ENCODE measurements around the gene SNX2.

The SNX2 gene

GRCh38 chr5:122770477-122770876 lies 4.4 kb upstream of the SNX2 start:
- DNase-seq (ENCODE audit: low read depth in 3 of 3, low spot score in 1 of 3), result no peak

GRCh38 chr5:122772446-122772845 lies 2.4 kb upstream of the SNX2 start:
- no peak for DNase-seq (ENCODE audit: low read depth in 3 of 3, low spot score in 1 of 3)

- DNase-seq (ENCODE audit: low read depth in 3 of 3, low spot score in 1 of 3), result no peak
These were observed 1.3 kb upstream of the SNX2 start for GRCh38 chr5:122773619-122774018.

DNA sequence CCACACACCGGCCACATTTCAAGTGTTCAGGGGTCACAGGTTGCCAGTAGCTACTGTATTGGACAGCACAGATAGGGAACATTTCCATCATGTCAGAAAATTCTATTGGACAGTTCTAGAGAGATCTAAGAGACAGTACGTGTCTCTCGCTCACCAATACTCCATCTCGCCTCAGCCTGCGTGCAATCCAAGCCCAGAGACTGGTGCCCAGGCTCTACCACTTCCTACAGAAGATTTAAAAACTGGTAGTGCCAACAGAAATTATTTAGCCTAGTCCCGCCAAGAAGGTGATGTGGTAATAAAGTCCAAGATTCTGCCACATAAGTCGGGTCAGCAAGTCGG lies 390 bp upstream of the SNX2 start:
- DNase-seq (ENCODE audit: low read depth in 3 of 3, low spot score in 1 of 3), result no peak

DNA sequence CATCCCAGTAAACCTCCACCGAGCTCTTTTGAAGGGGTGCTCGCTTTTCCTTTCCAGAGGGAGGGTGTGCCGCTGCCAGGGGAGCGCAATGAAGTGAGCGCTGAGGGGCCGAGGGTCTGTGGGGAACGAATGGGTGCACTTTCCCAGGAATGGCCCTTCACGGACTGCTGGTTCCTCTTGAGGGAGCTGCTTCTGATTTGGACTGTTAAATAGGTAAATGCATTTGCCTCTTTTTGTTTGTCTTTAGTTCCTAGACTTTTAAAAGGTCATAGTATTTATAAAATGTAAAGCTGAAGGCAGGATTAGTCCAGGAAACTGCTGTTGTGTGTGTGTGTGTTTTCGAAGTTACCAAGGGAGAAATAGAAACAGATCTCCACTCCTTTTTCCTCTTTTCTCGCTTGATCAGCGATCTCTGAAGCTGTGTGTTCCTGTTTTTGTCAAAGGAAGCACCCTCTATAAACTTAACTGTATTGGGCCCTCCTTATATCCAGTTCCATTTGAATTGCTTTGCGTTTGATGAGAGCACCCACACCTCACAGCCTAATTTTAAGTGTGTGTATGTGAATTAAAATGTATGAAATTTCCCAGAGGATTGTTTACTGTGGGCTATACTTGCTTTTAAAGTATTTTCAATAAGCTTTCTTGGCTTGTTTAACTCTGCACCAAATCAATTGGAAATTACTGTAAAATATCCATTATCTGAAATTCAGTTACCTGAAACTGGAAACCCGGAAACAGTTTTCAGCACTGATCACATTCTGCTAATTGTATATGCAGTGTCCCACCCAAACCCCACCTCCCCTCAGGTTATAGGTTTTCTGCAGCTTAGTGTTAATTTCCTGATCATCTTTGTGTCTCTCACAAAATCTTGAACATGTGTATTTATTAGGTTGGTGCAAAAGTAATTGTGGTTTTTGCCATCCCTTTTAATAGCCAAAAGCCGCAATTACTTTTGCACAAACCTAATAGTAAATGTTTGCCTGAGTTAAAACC lies 966 bp downstream of the SNX2 start:
- DNase-seq (ENCODE audit: low read depth in 3 of 3, low spot score in 1 of 3), result no peak

- no peak for DNase-seq (ENCODE audit: low read depth in 3 of 3, low spot score in 1 of 3)
These were observed 3.3 kb downstream of the SNX2 start for GRCh38 chr5:122778157-122778556.

DNA sequence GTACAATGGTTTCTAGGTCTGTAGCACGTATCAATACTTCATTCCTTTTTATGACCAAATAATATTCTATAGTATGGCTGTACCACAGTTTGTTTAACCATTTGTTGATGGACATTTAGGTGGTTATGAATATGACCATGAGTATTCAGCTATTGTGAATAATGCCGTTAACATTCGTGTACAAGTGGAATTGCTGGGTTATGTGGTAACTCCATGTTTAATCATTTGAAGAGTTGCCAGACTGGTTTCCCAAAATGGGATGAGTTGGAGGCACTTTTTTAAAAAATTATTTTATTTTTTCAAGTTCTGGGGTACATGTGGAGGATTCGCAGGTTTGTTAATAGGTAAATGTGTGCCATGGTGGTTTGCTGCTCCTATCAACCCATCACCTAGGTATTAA lies 4.6 kb downstream of the SNX2 start:
- no peak for DNase-seq (ENCODE audit: low read depth in 3 of 3, low spot score in 1 of 3)

- DNase-seq (ENCODE audit: low read depth in 3 of 3, low spot score in 1 of 3), result no peak
These were observed 5.4 kb downstream of the SNX2 start for GRCh38 chr5:122780296-122780695.

GRCh38 chr5:122781465-122781864 lies 6.6 kb downstream of the SNX2 start:
- DNase-seq (ENCODE audit: low read depth in 3 of 3, low spot score in 1 of 3), result no peak

DNA sequence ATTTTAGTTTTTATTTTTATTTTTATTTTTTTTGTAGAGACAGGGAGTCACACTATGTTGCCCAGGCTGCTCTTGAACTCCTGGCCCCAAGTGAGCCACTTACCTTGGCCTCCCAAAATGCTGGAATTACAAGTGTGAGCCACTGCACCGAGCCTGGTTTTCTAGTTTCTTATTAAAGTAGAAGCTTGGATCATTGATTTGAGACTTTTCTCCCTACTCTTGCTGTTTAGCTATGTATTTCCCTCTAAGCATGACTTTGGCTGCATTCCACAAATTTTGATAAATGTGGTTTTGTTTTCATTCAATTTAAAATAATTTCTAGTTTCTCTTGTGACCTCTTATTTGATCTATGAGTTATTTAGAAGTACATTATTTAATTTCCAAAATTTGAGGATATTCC lies 10.4 kb downstream of the SNX2 start:
- DNase-seq (ENCODE audit: low read depth in 3 of 3, low spot score in 1 of 3), result no peak

DNA sequence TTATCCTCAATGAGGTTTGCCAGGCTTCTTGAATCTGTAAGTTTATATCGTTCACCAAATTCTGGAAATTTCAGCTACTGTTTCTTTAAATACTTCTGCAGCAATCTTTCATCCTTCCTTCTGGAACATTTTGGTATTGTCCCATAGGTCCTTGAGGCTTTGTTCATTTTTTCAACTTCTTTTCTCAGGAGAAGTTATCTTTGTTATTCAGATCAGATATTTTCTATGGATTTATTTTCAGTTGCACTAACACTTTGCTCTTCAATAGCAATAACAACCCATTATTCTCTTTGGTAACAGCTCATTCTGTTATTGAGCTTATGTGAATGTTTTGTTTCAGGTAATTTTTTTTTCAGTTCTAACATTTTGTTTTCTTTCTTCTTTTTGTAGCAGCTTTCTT lies 13.5 kb downstream of the SNX2 start:
- no peak for DNase-seq (ENCODE audit: low read depth in 3 of 3, low spot score in 1 of 3)

DNA sequence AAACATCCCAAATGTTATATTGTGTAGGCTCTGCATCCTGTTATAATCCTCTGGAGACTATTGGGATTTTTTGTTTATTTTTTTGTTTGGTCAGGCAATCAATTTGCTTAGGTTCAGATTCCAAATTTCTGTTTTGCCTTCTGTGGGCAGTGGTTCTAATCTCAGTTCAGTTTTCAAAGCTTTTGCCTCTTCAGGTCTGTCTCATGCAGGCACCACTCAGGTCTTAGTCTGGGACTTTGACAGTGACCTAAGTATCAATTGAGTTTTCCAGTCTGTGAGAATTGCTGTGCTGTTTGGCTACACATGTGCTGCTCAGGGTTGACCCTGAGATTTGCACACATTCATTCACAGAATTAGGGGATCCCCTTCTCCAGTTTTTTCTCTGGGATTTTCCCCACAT lies 14.1 kb downstream of the SNX2 start:
- DNase-seq (ENCODE audit: low read depth in 3 of 3, low spot score in 1 of 3), result no peak

GRCh38 chr5:122789461-122790171 lies 14.7 kb downstream of the SNX2 start:
- DNase-seq (ENCODE audit: low read depth in 3 of 3, low spot score in 1 of 3), result no peak

GRCh38 chr5:122790354-122791103 lies 15.6 kb downstream of the SNX2 start:
- DNase-seq (ENCODE audit: low read depth in 3 of 3, low spot score in 1 of 3), result no peak

DNA sequence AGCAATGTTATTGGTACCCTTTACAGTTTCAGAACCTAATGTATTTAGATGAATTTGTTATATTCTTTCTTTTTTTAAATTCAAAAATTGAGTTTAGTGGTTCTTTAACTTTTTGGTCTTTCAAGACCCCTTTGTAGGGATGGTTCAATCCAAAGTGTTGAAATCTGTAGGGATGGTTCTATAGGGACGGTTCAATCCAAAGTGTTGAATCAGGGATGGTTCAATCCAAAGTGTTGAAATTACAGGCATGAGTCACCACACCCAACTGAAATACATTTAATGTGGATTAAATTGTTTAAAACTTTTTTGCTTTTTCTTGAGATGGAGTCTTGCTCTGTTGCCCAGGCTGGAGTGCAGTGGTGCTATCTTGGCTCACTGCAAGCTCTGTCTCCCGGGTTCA lies 30.6 kb downstream of the SNX2 start:
- DNase-seq (ENCODE audit: low read depth in 3 of 3, low spot score in 1 of 3), result no peak

DNA sequence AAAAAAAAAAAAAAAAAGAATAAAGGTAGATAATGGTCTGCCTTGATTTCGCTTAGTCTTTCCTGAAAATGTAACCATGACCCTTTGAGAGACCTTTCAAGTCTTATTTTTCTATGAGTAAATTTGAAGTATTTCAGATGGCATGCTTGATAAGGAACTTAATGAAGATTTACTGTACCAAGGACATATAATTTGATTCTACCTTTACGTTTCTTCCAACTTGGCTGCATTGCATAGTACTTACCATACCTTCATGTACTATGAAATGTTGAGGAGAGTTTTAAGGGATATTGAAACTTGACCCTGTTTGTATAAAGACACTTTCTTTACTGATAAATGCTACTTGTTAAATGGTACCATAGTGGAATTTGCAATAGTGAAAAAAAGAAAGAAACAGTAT lies 35.5 kb downstream of the SNX2 start:
- DNase-seq (ENCODE audit: low read depth in 3 of 3, low spot score in 1 of 3), result no peak

- DNase-seq (ENCODE audit: low read depth in 3 of 3, low spot score in 1 of 3), result no peak
These were observed 40.4 kb downstream of the SNX2 start for GRCh38 chr5:122815218-122815767.

GRCh38 chr5:122816756-122817155 lies 41.9 kb downstream of the SNX2 start:
- DNase-seq (ENCODE audit: low read depth in 3 of 3, low spot score in 1 of 3), result no peak

DNA sequence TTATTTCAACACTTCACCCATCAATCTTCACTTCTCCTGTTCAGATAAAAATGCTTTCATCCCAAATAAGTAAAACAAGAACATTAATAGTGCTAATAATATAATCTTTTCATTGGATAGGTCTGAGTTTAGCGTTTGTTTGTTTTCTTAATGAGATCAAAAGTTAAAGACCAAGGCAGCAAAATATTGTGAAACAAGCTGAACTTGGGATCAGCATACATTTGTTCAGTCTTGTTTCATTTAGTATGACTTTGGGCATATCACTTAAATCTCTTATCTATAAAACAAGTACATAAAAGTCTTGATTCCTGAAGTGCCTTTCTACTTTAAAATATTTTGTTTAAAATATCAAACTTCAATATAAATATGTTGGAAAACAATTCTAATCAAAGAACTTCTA lies 57.1 kb downstream of the SNX2 start:
- no peak for DNase-seq (ENCODE audit: low read depth in 3 of 3, low spot score in 1 of 3)

- no peak for DNase-seq (ENCODE audit: low read depth in 3 of 3, low spot score in 1 of 3)
These were observed 60.8 kb downstream of the SNX2 start for GRCh38 chr5:122835681-122836080.

DNA sequence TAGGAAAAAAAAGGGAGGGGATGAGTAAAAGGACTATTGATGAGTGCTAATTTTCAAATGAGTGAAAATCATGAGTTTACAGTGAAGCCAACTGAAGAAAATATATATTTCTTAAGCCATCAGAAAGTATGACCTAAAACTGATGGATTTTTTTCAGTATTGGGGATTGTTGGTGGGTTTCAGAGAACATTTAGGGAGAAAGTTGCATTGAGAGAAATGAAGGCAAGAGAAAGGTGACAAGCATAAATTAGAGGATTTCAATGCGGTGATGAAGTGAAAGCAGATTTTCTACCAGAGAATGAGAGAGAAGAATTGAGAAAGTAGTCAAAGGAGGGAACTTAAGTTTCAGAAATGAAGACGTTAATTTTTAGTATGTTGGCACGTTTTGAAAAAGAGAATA lies 62.1 kb downstream of the SNX2 start:
- DNase-seq (ENCODE audit: low read depth in 3 of 3, low spot score in 1 of 3), result no peak

- no peak for DNase-seq (ENCODE audit: low read depth in 3 of 3, low spot score in 1 of 3)
These were observed 64.9 kb downstream of the SNX2 start for GRCh38 chr5:122839731-122840130.
